GM23338 (cell line): Measurements from ENCODE around the gene ONECUT1.

ENCODE experiments used
- CREB1 ChIP-seq: fragments of 250-450 bp; sonication (Bioruptor Pico); IDR thresholded peaks from 2 replicates; pipeline ENCODE4 v1.5.0; 2020; ENCODE audit warnings: low read depth, mild to moderate bottlenecking, moderate library complexity
- EZH2phosphoT487 ChIP-seq: fragments of 200-600 bp; sonication (generic); IDR thresholded peaks from one replicate; pipeline ENCODE4 v1.8.1; 2018; ENCODE audit warnings: antibody characterized with exemption; ENCODE audit not compliant: unreplicated experiment
- NANOG ChIP-seq: IDR thresholded peaks from 2 replicates; pipeline ENCODE4 v1.6.1; 2016; ENCODE audit warnings: antibody characterized with exemption, borderline replicate concordance
- POLR2AphosphoS5 ChIP-seq: IDR thresholded peaks from 2 replicates; pipeline ENCODE4 v1.6.1; 2016; ENCODE audit warnings: antibody characterized with exemption, low read depth
- REST ChIP-seq: IDR thresholded peaks from one replicate; pipeline ENCODE4 v1.6.1; 2018; ENCODE audit warnings: antibody characterized with exemption; ENCODE audit not compliant: unreplicated experiment
- TF ChIP-seq, protein P1 (sequence below), 2 experiments: fragments of 200-600 bp in 1 of 2; sonication (generic) in 1 of 2; conservative IDR thresholded peaks; 2 replicates each; pipeline versions ENCODE4 v1.5.1 to v1.6.1; 2016 to 2017; ENCODE audit warnings: antibody characterized with exemption in 2 of 2, low read depth in 2 of 2, mild to moderate bottlenecking in 2 of 2, moderate library complexity in 1 of 2

GRCh38 chr15:52795464-52796227 is 5.5 kb upstream of the ONECUT1 start:
- TF ChIP-seq, protein P1, sequence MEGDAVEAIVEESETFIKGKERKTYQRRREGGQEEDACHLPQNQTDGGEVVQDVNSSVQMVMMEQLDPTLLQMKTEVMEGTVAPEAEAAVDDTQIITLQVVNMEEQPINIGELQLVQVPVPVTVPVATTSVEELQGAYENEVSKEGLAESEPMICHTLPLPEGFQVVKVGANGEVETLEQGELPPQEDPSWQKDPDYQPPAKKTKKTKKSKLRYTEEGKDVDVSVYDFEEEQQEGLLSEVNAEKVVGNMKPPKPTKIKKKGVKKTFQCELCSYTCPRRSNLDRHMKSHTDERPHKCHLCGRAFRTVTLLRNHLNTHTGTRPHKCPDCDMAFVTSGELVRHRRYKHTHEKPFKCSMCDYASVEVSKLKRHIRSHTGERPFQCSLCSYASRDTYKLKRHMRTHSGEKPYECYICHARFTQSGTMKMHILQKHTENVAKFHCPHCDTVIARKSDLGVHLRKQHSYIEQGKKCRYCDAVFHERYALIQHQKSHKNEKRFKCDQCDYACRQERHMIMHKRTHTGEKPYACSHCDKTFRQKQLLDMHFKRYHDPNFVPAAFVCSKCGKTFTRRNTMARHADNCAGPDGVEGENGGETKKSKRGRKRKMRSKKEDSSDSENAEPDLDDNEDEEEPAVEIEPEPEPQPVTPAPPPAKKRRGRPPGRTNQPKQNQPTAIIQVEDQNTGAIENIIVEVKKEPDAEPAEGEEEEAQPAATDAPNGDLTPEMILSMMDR (conservative IDR thresholded peaks at IDR 0.05; ENCODE audit: low read depth in 2 of 2) = no peak
- no peak for TF ChIP-seq NANOG
- TF ChIP-seq EZH2phosphoT487 = peak; percentile 66
- no peak for TF ChIP-seq CREB1 (CRISPR knock-in tag)
- TF ChIP-seq POLR2AphosphoS5 = no peak
- TF ChIP-seq REST = no peak
